H1 (cell line): ENCODE results near the gene KHDC4. TPM values are rescaled to one million over a fixed set of nuclear protein-coding genes. Genes with fewer than 3 reads are reported as not detected.
A peak's percentile ranks its signal among the peaks of the same experiment; 100 is the strongest.

Experiments used
- CTCF ChIA-PET: fragments of 300-600 bp; sonication (Branson Sonifier 250); formaldehyde crosslinking; loops from one replicate; lab custom pipeline; 2021; ENCODE audit not compliant: partially characterized antibody; lab: Charles Lee
- POLR2A ChIA-PET: fragments of 300-600 bp; sonication (Branson Sonifier 250); formaldehyde crosslinking; loops from one replicate; lab custom pipeline; 2021; ENCODE audit warnings: inconsistent platforms; ENCODE audit not compliant: partially characterized antibody; lab: Charles Lee
- DNase-seq, 2 experiments: peaks; one replicate each; pipeline versions ENCODE4 v3.0.0 to v3.0.0-alpha.2; 2010 to 2022; ENCODE audit warnings: low spot score in 2 of 2, low read depth in 1 of 2, mixed read lengths in 1 of 2
- FAIRE-seq: peaks from 2 replicates; lab custom pipeline; 2011; peaks lifted over from hg19 to GRCh38; lab: Jason Lieb, UNC
- H2AFZ ChIP-seq: 2 replicates; pipeline ENCODE4 v1.8.1; 2012; ENCODE audit warnings: low read length, inconsistent platforms
- H2AK5ac ChIP-seq: 2 replicates; pipeline ENCODE4 v1.6.1; 2013; ENCODE audit warnings: low read depth, low read length
- H2BK120ac ChIP-seq: replicated peaks from 2 replicates; pipeline ENCODE3; 2013; ENCODE audit warnings: low read depth, low read length, inconsistent platforms
- H2BK12ac ChIP-seq: 2 replicates; pipeline ENCODE4 v1.6.1; 2013; ENCODE audit warnings: low read depth, low read length
- H2BK15ac ChIP-seq: 2 replicates; pipeline ENCODE4 v1.6.1; 2013; ENCODE audit warnings: low read length
- H2BK20ac ChIP-seq: 2 replicates; pipeline ENCODE4 v1.6.1; 2013; ENCODE audit warnings: low read length
- H2BK5ac ChIP-seq: 2 replicates; pipeline ENCODE4 v1.6.1; 2013; ENCODE audit warnings: low read depth, low read length
- H3K14ac ChIP-seq: 2 replicates; pipeline ENCODE4 v1.6.1; 2013; ENCODE audit warnings: inconsistent platforms; ENCODE audit not compliant: insufficient read length
- H3K18ac ChIP-seq: 2 replicates; pipeline ENCODE4 v1.6.1; 2013; ENCODE audit warnings: low read length; ENCODE audit errors: extremely low read depth
- H3K23ac ChIP-seq: 2 replicates; pipeline ENCODE4 v1.6.1; 2013; ENCODE audit warnings: inconsistent platforms; ENCODE audit not compliant: insufficient read length
- H3K23me2 ChIP-seq: 2 replicates; pipeline ENCODE4 v1.6.1; 2013; ENCODE audit warnings: low read depth, low read length
- H3K27ac ChIP-seq: 2 replicates; pipeline ENCODE4 v1.6.1; 2011; ENCODE audit warnings: low read depth, low read length, inconsistent platforms
- H3K27me3 ChIP-seq, 4 experiments: replicated peaks in 1 of 4; 1 replicate in 1 of 4; 2 replicates in 3 of 4; pipeline versions ENCODE4 v1.6.1 to v1.8.1; 2011 to 2013; ENCODE audit warnings: low read length in 3 of 4, mild to moderate bottlenecking in 3 of 4, inconsistent platforms in 2 of 4, mixed read lengths in 2 of 4, moderate library complexity in 1 of 4; ENCODE audit not compliant: control insufficient read depth in 3 of 4, insufficient read depth in 3 of 4; ENCODE audit errors: extremely low read depth in 1 of 4
- H3K36me3 ChIP-seq, 4 experiments: 2 replicates each; pipeline versions ENCODE4 v1.6.1 to v1.8.1; 2011 to 2013; ENCODE audit warnings: mild to moderate bottlenecking in 4 of 4, low read length in 3 of 4, moderate library complexity in 2 of 4, control low read depth in 1 of 4, inconsistent platforms in 1 of 4; ENCODE audit not compliant: insufficient read depth in 4 of 4, control insufficient read depth in 2 of 4
- H3K4ac ChIP-seq: replicated peaks from 2 replicates; pipeline ENCODE3; 2013; ENCODE audit warnings: low read length, low read depth, mixed read lengths, inconsistent platforms; ENCODE audit not compliant: insufficient read length
- H3K4me1 ChIP-seq, 4 experiments: replicated peaks in 1 of 4; 1 replicate in 1 of 4; 2 replicates in 3 of 4; pipeline versions ENCODE4 v1.6.1 to v1.8.1; 2011 to 2013; ENCODE audit warnings: low read length in 3 of 4, inconsistent platforms in 2 of 4, mixed read lengths in 1 of 4; ENCODE audit not compliant: insufficient read depth in 4 of 4, control insufficient read depth in 3 of 4
- H3K4me2 ChIP-seq, 2 experiments: 2 replicates each; pipeline versions ENCODE4 v1.6.1 to v1.8.1; 2011 to 2013; ENCODE audit warnings: low read depth in 2 of 2, low read length in 2 of 2, control low read depth in 1 of 2, inconsistent platforms in 1 of 2, mild to moderate bottlenecking in 1 of 2; ENCODE audit not compliant: insufficient read depth in 1 of 2
- H3K4me3 ChIP-seq, 4 experiments: fragments of 200-600, 300-600 bp in 1 of 4; sonication (generic), shearing (Covaris generic), sonication (Bioruptor Twin) in 1 of 4; 2 replicates each; pipeline versions ENCODE4 v1.5.1 to v1.8.1; 2011 to 2016; ENCODE audit warnings: low read length in 4 of 4, low read depth in 3 of 4, control low read depth in 2 of 4, inconsistent platforms in 2 of 4, mild to moderate bottlenecking in 2 of 4, mixed read lengths in 1 of 4, moderate library complexity in 1 of 4; ENCODE audit not compliant: insufficient read depth in 2 of 4; ENCODE audit errors: extremely low read depth in 1 of 4
- H3K56ac ChIP-seq: replicated peaks from 2 replicates; pipeline ENCODE3; 2013; ENCODE audit warnings: low read depth, mild to moderate bottlenecking, mixed read lengths, low read length, inconsistent platforms; ENCODE audit not compliant: insufficient read length
- H3K79me1 ChIP-seq: 2 replicates; pipeline ENCODE4 v1.6.1; 2013; ENCODE audit warnings: low read depth, low read length, control low read depth
- H3K79me2 ChIP-seq, 2 experiments: 2 replicates each; pipeline versions ENCODE4 v1.6.1 to v1.8.1; 2012 to 2013; ENCODE audit warnings: low read length in 2 of 2, mild to moderate bottlenecking in 2 of 2, inconsistent platforms in 1 of 2; ENCODE audit not compliant: insufficient read depth in 2 of 2, control insufficient read depth in 1 of 2
- H3K9ac ChIP-seq, 4 experiments: replicated peaks in 1 of 4; 1 replicate in 1 of 4; 2 replicates in 3 of 4; pipeline versions ENCODE4 v1.6.1 to v1.8.1; 2011 to 2013; ENCODE audit warnings: low read depth in 3 of 4, low read length in 3 of 4, control low read depth in 2 of 4, mild to moderate bottlenecking in 2 of 4, moderate library complexity in 2 of 4, inconsistent platforms in 1 of 4; ENCODE audit errors: extremely low read depth in 1 of 4
- H3K9me3 ChIP-seq, 2 experiments: 2 replicates each; pipeline versions ENCODE4 v1.6.1 to v1.8.1; 2012 to 2013; ENCODE audit warnings: mild to moderate bottlenecking in 2 of 2, moderate library complexity in 2 of 2, control low read depth in 1 of 2, inconsistent platforms in 1 of 2, low read depth in 1 of 2, low read length in 1 of 2, mixed read lengths in 1 of 2; ENCODE audit not compliant: insufficient read depth in 2 of 2
- H4K20me1 ChIP-seq, 2 experiments: replicated peaks in 1 of 2; 2 replicates each; pipeline versions ENCODE3 to v1.8.1; 2011 to 2013; ENCODE audit warnings: inconsistent platforms in 2 of 2, low read length in 2 of 2, mild to moderate bottlenecking in 1 of 2; ENCODE audit not compliant: insufficient read depth in 2 of 2, control insufficient read depth in 1 of 2
- H4K5ac ChIP-seq: 2 replicates; pipeline ENCODE4 v1.6.1; 2013; ENCODE audit warnings: low read length, low read depth, mixed read lengths, inconsistent platforms; ENCODE audit not compliant: insufficient read length
- H4K8ac ChIP-seq: 2 replicates; pipeline ENCODE4 v1.8.0; 2013; ENCODE audit warnings: mild to moderate bottlenecking, moderate library complexity, low read length, inconsistent platforms; ENCODE audit not compliant: insufficient read depth; ENCODE audit errors: extremely low read depth
- H4K91ac ChIP-seq: replicated peaks from 2 replicates; pipeline ENCODE3; 2013; ENCODE audit warnings: low read length, mixed read lengths, inconsistent platforms; ENCODE audit not compliant: insufficient read length
- CTBP2 ChIP-seq: IDR thresholded peaks from 2 replicates; pipeline ENCODE4 v1.7.0; 2011; ENCODE audit warnings: borderline replicate concordance, mild to moderate bottlenecking, moderate library complexity, mixed read lengths, low read length; ENCODE audit not compliant: insufficient read depth, insufficient read length
- WGBS, 2 experiments: shearing (Covaris generic) in 1 of 2; methylation state at CpG; one replicate each; pipeline versions ENCODE4 v1.1.6 to v1.1.7; 2013 to 2015; ENCODE audit warnings: low lambda C conversion rate in 2 of 2, mixed read lengths in 2 of 2, inconsistent platforms in 1 of 2, low coverage in 1 of 2, missing lambda C conversion rate in 1 of 2; ENCODE audit not compliant: insufficient replicate concordance in 2 of 2, insufficient coverage in 1 of 2, insufficient read length in 1 of 2; ENCODE audit errors: extremely low coverage in 1 of 2, missing lambda C conversion rate in 1 of 2; 5-methylcytosine and 5-hydroxymethylcytosine counted together
- polyA plus RNA-seq, 7 experiments: library from polyadenylated mRNA; depleted of rRNA in 3 of 7; stranded (reverse) in 5 of 7; unstranded in 2 of 7; fragments of >200 nt in 5 of 7; fragments of 200-250 nt in 2 of 7; gene quantifications; 1 replicate in 5 of 7; 2 replicates in 1 of 7; 4 replicates in 1 of 7; pipeline versions ENCODE4 v1.2.1 to v1.2.3, GENCODE V29; 2011 to 2013; ENCODE audit warnings: missing spikeins in 2 of 7, mixed read lengths in 2 of 7
- total RNA-seq: library from RNA; stranded (reverse); fragmentation: NEBNext Ultra II Directional; extraction: Animal tissue kit (Norgen Biotek cat#: 25700); gene quantifications from 2 replicates; pipeline ENCODE4 v1.2.1, GENCODE V29; 2021

Gene KHDC4
- total and polyA plus RNA-seq, 2 of the 8 experiments (the other 6 are each of a cell fraction or from before 2014, with no cell fraction given): 56.6 to 81.1 TPM

GRCh38 chr1:155940482-155940992 lies 6.3 kb upstream of the KHDC4 start:
- H2AFZ ChIP-seq: no peak overlapping the region
- no peak overlapping the region for H3K23ac ChIP-seq
- H3K27me3 ChIP-seq: no peaks in the 10 kb centered on the region
- FAIRE-seq (no peak), DNase-seq (no peak)
- H3K4me1 ChIP-seq: peaks cover 0 to 7% (median 0%) of the 10 kb centered on the region in 4 experiments; a peak in 3 of 7 replicates
- H3K4me3 ChIP-seq: no peak overlapping the region
- H3K18ac ChIP-seq: no peak overlapping the region
- ChIA-PET CTCF (interaction anchor here (0.5 to 5.3 kb wide), 8 partner anchors 11 to 407 kb away, joined by 3 to 49 read pairs (median 3); no protein-coding TSS in a partner anchor), POLR2A (interaction anchor here (0.6 to 4.8 kb wide), 14 partner anchors 10 to 816 kb away, joined by 3 to 27 read pairs (median 4); partner anchors contain the start of gene ARHGEF2)
- no peaks in the 10 kb centered on the region for H3K9me3 ChIP-seq
- no peak overlapping the region for H4K8ac ChIP-seq
- H2AK5ac ChIP-seq: no peak overlapping the region
- H3K4me2 ChIP-seq: no peak overlapping the region
- H2BK5ac ChIP-seq: no peak overlapping the region
- no peak overlapping the region for H2BK120ac ChIP-seq
- H3K79me1 ChIP-seq: no peaks in the 10 kb centered on the region
- no peaks in the 10 kb centered on the region for H4K20me1 ChIP-seq
- H4K91ac ChIP-seq: no peak overlapping the region
- H3K56ac ChIP-seq: no peak overlapping the region
- no peaks in the 10 kb centered on the region for H3K36me3 ChIP-seq
- H2BK15ac ChIP-seq: 0 out of 2 replicates have a peak overlapping the region, but pooled peaks have one; percentile 31
- H3K9ac ChIP-seq: no peak overlapping the region
- H2BK12ac ChIP-seq: no peak overlapping the region
- no peak overlapping the region for H2BK20ac ChIP-seq
- no peak overlapping the region for H3K14ac ChIP-seq
- H3K79me2 ChIP-seq: no peaks in the 10 kb centered on the region
- WGBS, 2 experiments: 91% methylated on average over 4 of the region's 4 CpGs; no CpG with 5 or more reads in 1 of the 2 experiments
- no peak overlapping the region for H3K27ac ChIP-seq
- H3K4ac ChIP-seq: peak overlapping the region; percentile 32
- H4K5ac ChIP-seq: no peak overlapping the region
- no peak for TF ChIP-seq CTBP2
- TF ChIP-seq, all 59 proteins: peak for 0
- no peaks in the 10 kb centered on the region for H3K23me2 ChIP-seq
